Keratinocyte (primary cell): Measurements from ENCODE around the gene SIPA1L3. TPM values are rescaled to one million over a fixed set of nuclear protein-coding genes. Genes with fewer than 3 reads are reported as not detected.

ENCODE experiments used
- DNase-seq: peaks from one replicate; pipeline ENCODE4 v3.0.0-alpha.2; 2011; ENCODE audit warnings: low read depth, missing footprints, low spot score
- FAIRE-seq: peaks from 2 replicates; lab custom pipeline; 2011; peaks lifted over from hg19 to GRCh38; lab: Jason Lieb, UNC
- H2AFZ ChIP-seq: 2 replicates; pipeline ENCODE4 v1.6.0; 2012; ENCODE audit warnings: low read length, control low read depth, inconsistent platforms; ENCODE audit not compliant: control insufficient read depth
- H3K27ac ChIP-seq: 2 replicates; pipeline ENCODE4 v1.5.1; 2011; ENCODE audit warnings: low read length; ENCODE audit not compliant: control insufficient read depth, insufficient read depth
- H3K27me3 ChIP-seq: 3 replicates; pipeline ENCODE4 v1.6.0; 2011; ENCODE audit warnings: low read length; ENCODE audit not compliant: control insufficient read depth, insufficient read depth; ENCODE audit errors: extremely low read depth
- H3K36me3 ChIP-seq, 2 experiments: 2 replicates in 1 of 2; 3 replicates in 1 of 2; pipeline ENCODE4 v1.5.1; 2011; ENCODE audit warnings: low read length in 2 of 2, mild to moderate bottlenecking in 1 of 2; ENCODE audit not compliant: control insufficient read depth in 2 of 2, insufficient read depth in 2 of 2; ENCODE audit errors: extremely low read depth in 1 of 2
- H3K4me1 ChIP-seq: 3 replicates; pipeline ENCODE4 v1.5.1; 2011; ENCODE audit warnings: low read length; ENCODE audit not compliant: control insufficient read depth, insufficient read depth; ENCODE audit errors: extremely low read depth
- H3K4me2 ChIP-seq: 3 replicates; pipeline ENCODE4 v1.6.0; 2011; ENCODE audit warnings: low read depth, low read length; ENCODE audit not compliant: control insufficient read depth, insufficient read depth; ENCODE audit errors: extremely low read depth
- H3K4me3 ChIP-seq, 3 experiments: fragments of 200-600 bp in 1 of 3; sonication (generic) in 1 of 3; 2 replicates in 2 of 3; 3 replicates in 1 of 3; pipeline ENCODE4 v1.5.1; 2011 to 2016; ENCODE audit warnings: low read length in 3 of 3, mild to moderate bottlenecking in 3 of 3, control low read depth in 2 of 3, inconsistent platforms in 1 of 3, low read depth in 1 of 3, mixed read lengths in 1 of 3, mixed run types in 1 of 3, moderate library complexity in 1 of 3; ENCODE audit not compliant: control insufficient read depth in 2 of 3, insufficient read depth in 2 of 3; ENCODE audit errors: extremely low read depth in 1 of 3
- H3K79me2 ChIP-seq: 2 replicates; pipeline ENCODE4 v1.6.0; 2012; ENCODE audit warnings: low read length; ENCODE audit not compliant: control insufficient read depth, insufficient read depth
- H3K9ac ChIP-seq: 3 replicates; pipeline ENCODE4 v1.6.0; 2011; ENCODE audit warnings: low read length; ENCODE audit not compliant: control insufficient read depth, insufficient read depth; ENCODE audit errors: extremely low read depth
- H3K9me1 ChIP-seq: 3 replicates; pipeline ENCODE4 v1.6.0; 2011; ENCODE audit warnings: low read length; ENCODE audit not compliant: control insufficient read depth, insufficient read depth; ENCODE audit errors: extremely low read depth
- H3K9me3 ChIP-seq: 2 replicates; pipeline ENCODE4 v1.5.1; 2012; ENCODE audit warnings: low read depth, low read length; ENCODE audit not compliant: control insufficient read depth
- H4K20me1 ChIP-seq: 3 replicates; pipeline ENCODE4 v1.6.0; 2011; ENCODE audit warnings: low read length; ENCODE audit not compliant: control insufficient read depth, insufficient read depth; ENCODE audit errors: extremely low read depth
- EZH2 ChIP-seq: IDR thresholded peaks from one replicate; pipeline ENCODE4 v1.6.1; 2012; ENCODE audit warnings: inconsistent platforms, mild to moderate bottlenecking, low read length, moderate library complexity
- dilution Hi-C: fragments of 300-500 bp; cut with MboI; formaldehyde crosslinking; loops from one replicate; pipeline ENCODE4 v1.7.0; 2020; ENCODE audit warnings: low sequenced_read_pairs; ENCODE audit not compliant: extremely low pct_ligation_motif_present
- polyA plus RNA-seq, 5 experiments: library from polyadenylated mRNA; depleted of rRNA in 3 of 5; stranded (reverse) in 3 of 5; stranded (forward) in 1 of 5; unstranded in 1 of 5; fragments of >200 nt; gene quantifications; 1 replicate in 1 of 5; 2 replicates in 3 of 5; 3 replicates in 1 of 5; pipeline versions ENCODE4 v1.2.1 to v1.2.3, GENCODE V29; 2011 to 2012; ENCODE audit warnings: missing spikeins in 2 of 5, low read depth in 1 of 5, low replicate concordance in 1 of 5
- TF ChIP-seq, protein P1 (sequence below), 3 experiments: IDR thresholded peaks in 1 of 3; conservative IDR thresholded peaks in 1 of 3; optimal IDR thresholded peaks in 1 of 3; 2 replicates in 2 of 3; 3 replicates in 1 of 3; pipeline versions ENCODE3 to v1.5.1; 2011; ENCODE audit warnings: low read length in 3 of 3, mild to moderate bottlenecking in 3 of 3, moderate library complexity in 2 of 3, control low read depth in 1 of 3, inconsistent platforms in 1 of 3; ENCODE audit not compliant: insufficient read depth in 2 of 3; ENCODE audit errors: extremely low read depth in 1 of 3

The SIPA1L3 gene
- polyA plus RNA-seq, 1 donor (not counting 4 experiments of a cell fraction or from before 2014, with no cell fraction given), result 8.0 TPM

- Histone ChIP-seq H4K20me1 (no peaks in the 10 kb centered on the region), H3K79me2 (no peaks in the 10 kb centered on the region), H2AFZ (no peak overlapping the region), H3K4me3 (no peak overlapping the region), H3K36me3 (peaks cover 0 to 5% of the 10 kb centered on the region in 2 experiments), H3K9me1 (no peaks in the 10 kb centered on the region), H3K9me3 (peaks cover 3% of the 10 kb centered on the region), H3K4me1 (peaks cover 9% of the 10 kb centered on the region), H3K9ac (no peak overlapping the region), H3K27ac (no peak overlapping the region), H3K4me2 (no peak overlapping the region), H3K27me3 (no peaks in the 10 kb centered on the region)
- TF ChIP-seq EZH2, result no peak
- TF ChIP-seq, protein P1, sequence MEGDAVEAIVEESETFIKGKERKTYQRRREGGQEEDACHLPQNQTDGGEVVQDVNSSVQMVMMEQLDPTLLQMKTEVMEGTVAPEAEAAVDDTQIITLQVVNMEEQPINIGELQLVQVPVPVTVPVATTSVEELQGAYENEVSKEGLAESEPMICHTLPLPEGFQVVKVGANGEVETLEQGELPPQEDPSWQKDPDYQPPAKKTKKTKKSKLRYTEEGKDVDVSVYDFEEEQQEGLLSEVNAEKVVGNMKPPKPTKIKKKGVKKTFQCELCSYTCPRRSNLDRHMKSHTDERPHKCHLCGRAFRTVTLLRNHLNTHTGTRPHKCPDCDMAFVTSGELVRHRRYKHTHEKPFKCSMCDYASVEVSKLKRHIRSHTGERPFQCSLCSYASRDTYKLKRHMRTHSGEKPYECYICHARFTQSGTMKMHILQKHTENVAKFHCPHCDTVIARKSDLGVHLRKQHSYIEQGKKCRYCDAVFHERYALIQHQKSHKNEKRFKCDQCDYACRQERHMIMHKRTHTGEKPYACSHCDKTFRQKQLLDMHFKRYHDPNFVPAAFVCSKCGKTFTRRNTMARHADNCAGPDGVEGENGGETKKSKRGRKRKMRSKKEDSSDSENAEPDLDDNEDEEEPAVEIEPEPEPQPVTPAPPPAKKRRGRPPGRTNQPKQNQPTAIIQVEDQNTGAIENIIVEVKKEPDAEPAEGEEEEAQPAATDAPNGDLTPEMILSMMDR (optimal IDR thresholded peaks at IDR 0.05 in 1 of 3, IDR thresholded peaks at IDR 0.05 in 1 of 3, conservative IDR thresholded peaks at IDR 0.05 in 1 of 3; ENCODE audit: extremely low read depth in 1 of 3, insufficient read depth in 2 of 3, low read length in 3 of 3), result no peak
- FAIRE-seq (no peak), DNase-seq (no peak)
- dilution Hi-C loops, result no loop called here
Observed at GRCh38 chr19:38158730-38159129, 251.7 kb downstream of the SIPA1L3 start.

GRCh38 chr19:38162094-38162493, 255.1 kb downstream of the SIPA1L3 start:
- dilution Hi-C loops, result no loop called here
- H3K4me3 ChIP-seq, result no peak overlapping the region
- FAIRE-seq (peak; percentile 100), DNase-seq (peak; percentile 79)
- H3K9ac ChIP-seq, result no peak overlapping the region
- peaks cover 3% of the 10 kb centered on the region for H3K9me3 ChIP-seq
- H3K36me3 ChIP-seq, result peaks cover 3 to 14% of the 10 kb centered on the region in 2 experiments
- H3K9me1 ChIP-seq, result no peaks in the 10 kb centered on the region
- peak overlapping the region; percentile 31 for H3K4me2 ChIP-seq
- H4K20me1 ChIP-seq, result no peaks in the 10 kb centered on the region
- H3K27me3 ChIP-seq, result no peaks in the 10 kb centered on the region
- TF ChIP-seq, protein P1 (optimal IDR thresholded peaks at IDR 0.05 in 1 of 3, IDR thresholded peaks at IDR 0.05 in 1 of 3, conservative IDR thresholded peaks at IDR 0.05 in 1 of 3; ENCODE audit: extremely low read depth in 1 of 3, insufficient read depth in 2 of 3, low read length in 3 of 3), result no peak
- TF ChIP-seq EZH2, result no peak
- peaks cover 9% of the 10 kb centered on the region for H3K4me1 ChIP-seq
- H3K27ac ChIP-seq, result peak overlapping the region; percentile 57
- H3K79me2 ChIP-seq, result no peaks in the 10 kb centered on the region
- peak overlapping the region; percentile 51 for H2AFZ ChIP-seq
